Dermis blood vessel endothelial cell (primary cell): ENCODE measurements around the gene MYCBP2. TPM values are rescaled to one million over a fixed set of nuclear protein-coding genes. Genes with fewer than 3 reads are reported as not detected.
A peak's percentile ranks its signal among the peaks of the same experiment; 100 is the strongest.
"Not testable (repeated sequence)": the region's sequence is repeated elsewhere in the genome, so short reads cannot be mapped to it uniquely, and the experiment has no call there.

Experiments used
- DNase-seq: peaks from one replicate; pipeline ENCODE4 v3.0.0; 2010
- total RNA-seq: library from RNA; depleted of rRNA; stranded (reverse); fragments of >200 nt; gene quantifications from 2 replicates; pipeline ENCODE4 v1.2.3, GENCODE V29; 2014

Gene MYCBP2
- total RNA-seq, 1 donor from 2014 or later: 169 TPM

GRCh38 chr13:77198995-77199394 lies 127.9 kb downstream of the MYCBP2 start:
- not testable (repeated sequence) for DNase-seq

- DNase-seq: no peak
Observed at GRCh38 chr13:77196052-77196618, 130.8 kb downstream of the MYCBP2 start.

GRCh38 chr13:77190349-77190958 lies 136.4 kb downstream of the MYCBP2 start:
- no peak for DNase-seq

- no peak for DNase-seq
Observed at GRCh38 chr13:77185721-77186120, 141.2 kb downstream of the MYCBP2 start.

- peak; percentile 13 for DNase-seq
Observed at GRCh38 chr13:77184455-77184854, 142.4 kb downstream of the MYCBP2 start.

- DNase-seq: no peak
Observed at GRCh38 chr13:77180011-77180410, 146.9 kb downstream of the MYCBP2 start.

GRCh38 chr13:77177646-77178045 lies 149.2 kb downstream of the MYCBP2 start:
- no peak for DNase-seq

- peak; percentile 9 for DNase-seq
Observed at GRCh38 chr13:77176350-77176749, 150.5 kb downstream of the MYCBP2 start.

- DNase-seq: no peak
Observed at GRCh38 chr13:77172650-77173049, 154.2 kb downstream of the MYCBP2 start.

- DNase-seq: no peak
Observed at GRCh38 chr13:77171451-77171850, 155.4 kb downstream of the MYCBP2 start.

- no peak for DNase-seq
Observed at GRCh38 chr13:77168237-77168636, 158.7 kb downstream of the MYCBP2 start.

- DNase-seq: no peak
Observed at GRCh38 chr13:77150651-77151050, 176.2 kb downstream of the MYCBP2 start.

GRCh38 chr13:77143431-77143830 lies 183.5 kb downstream of the MYCBP2 start:
- no peak for DNase-seq

- DNase-seq: no peak
Observed at GRCh38 chr13:77139306-77139705, 187.6 kb downstream of the MYCBP2 start.

- no peak for DNase-seq
Observed at GRCh38 chr13:77138813-77139212, 188.1 kb downstream of the MYCBP2 start.

GRCh38 chr13:77136902-77137420 lies 189.9 kb downstream of the MYCBP2 start:
- DNase-seq: no peak

GRCh38 chr13:77124423-77124822 lies 202.5 kb downstream of the MYCBP2 start:
- DNase-seq: no peak

GRCh38 chr13:77118134-77118533 lies 208.8 kb downstream of the MYCBP2 start:
- DNase-seq: no peak

GRCh38 chr13:77114271-77114670 lies 212.6 kb downstream of the MYCBP2 start:
- no peak for DNase-seq

GRCh38 chr13:77113496-77113895 lies 213.4 kb downstream of the MYCBP2 start:
- no peak for DNase-seq

GRCh38 chr13:77105051-77105450 lies 221.8 kb downstream of the MYCBP2 start:
- no peak for DNase-seq

GRCh38 chr13:77099415-77099814 lies 227.5 kb downstream of the MYCBP2 start:
- DNase-seq: no peak

- DNase-seq: no peak
Observed at GRCh38 chr13:77095288-77095687, 231.6 kb downstream of the MYCBP2 start.

GRCh38 chr13:77094773-77095172 lies 232.1 kb downstream of the MYCBP2 start:
- DNase-seq: no peak

GRCh38 chr13:77093735-77094134 lies 233.2 kb downstream of the MYCBP2 start:
- DNase-seq: no peak
